ENCODE measurements around the gene PALLD.

Gene PALLD

DNA sequence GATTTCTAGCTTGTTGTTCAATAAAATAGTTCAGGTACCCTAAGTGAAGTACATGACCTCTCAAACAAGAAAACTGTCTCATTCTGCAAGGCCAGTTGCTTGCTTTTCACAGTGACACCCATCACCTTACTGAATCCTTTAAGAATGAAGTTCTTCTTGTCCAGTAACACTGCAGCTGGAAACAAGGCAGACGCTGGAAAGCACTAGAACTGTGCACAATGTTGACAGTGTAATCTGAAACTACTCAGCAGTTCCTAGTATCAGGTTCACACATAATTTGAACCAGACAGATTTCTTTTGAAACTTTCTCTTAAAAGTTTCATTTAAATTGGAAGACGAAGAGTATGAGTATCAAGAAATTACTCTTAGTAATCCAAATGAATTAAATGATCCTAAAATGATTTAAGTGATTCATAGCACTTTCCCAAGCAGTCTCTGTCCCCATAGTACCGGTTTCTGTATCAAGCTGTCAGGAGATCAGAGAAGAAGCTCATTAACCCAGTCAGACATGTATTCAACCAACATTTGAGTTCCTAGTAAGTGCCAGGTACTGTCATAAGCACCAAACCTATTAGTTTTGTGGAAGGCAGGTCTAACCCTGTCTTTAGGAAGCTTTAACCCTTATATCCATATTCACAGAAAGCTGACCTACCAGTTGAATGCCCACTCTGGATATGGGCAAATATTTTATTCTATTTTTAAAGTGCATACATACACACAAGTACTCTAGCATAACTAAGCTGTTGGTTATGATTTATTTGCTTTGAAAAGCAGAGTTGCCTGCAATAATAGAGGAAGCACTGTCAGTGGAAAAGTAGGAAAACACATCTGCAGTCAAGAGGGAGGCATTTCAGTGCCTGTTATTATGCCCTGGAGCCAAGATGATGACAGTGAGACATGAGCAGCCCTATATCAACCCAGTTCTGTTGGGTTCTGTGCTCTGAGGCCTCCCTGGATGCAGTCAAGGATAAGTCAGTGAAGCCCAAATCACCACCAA is 63.6 kb downstream of the PALLD start:
- DNase-seq = no peak

DNA sequence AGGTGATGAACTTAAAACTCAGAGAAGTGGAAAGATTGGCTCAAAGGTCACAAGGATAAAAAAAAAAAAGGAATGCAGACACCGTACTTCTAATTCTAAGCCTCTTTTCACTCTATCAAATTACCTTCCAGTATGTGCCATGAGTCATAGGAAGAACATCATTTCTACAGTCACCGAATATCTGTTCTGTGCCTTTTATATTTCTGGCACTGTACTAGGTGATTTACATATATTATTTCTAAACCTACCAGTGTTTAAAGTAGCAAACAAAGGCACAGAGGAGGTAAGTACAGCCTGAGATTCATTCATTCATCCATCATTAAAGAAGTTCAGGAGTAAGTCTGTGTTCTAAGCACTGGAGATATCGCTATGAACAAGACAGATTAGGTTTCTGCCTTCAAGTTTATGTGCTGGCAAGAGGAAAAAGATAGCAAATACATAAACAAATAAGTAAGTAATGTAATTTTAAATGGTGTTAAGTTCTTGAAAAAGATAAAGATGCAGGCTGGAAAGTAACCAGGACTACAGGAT is 65.3 kb downstream of the PALLD start:
- no peak for DNase-seq

GRCh38 chr4:168564023-168564422 is 67.2 kb downstream of the PALLD start:
- no peak for DNase-seq

DNA sequence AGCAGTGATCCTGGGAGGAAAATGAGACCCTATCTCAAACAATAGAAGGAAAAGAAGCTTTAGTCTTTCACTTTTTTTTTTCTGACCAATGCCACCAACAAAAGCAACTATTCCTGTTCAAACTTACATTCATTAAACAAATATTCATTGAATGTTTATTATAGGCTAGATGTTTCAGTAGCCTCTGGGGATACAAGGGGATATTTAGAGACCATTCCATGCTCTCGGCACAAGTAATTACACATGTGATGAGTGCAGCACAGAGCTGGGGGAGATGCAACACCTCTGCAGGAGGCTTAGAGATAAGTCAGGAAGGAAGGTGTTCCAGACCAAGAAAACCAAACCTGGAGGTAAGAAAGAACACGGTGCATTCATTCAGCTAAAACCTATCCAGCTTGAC is 68.3 kb downstream of the PALLD start:
- no peak for DNase-seq

DNA sequence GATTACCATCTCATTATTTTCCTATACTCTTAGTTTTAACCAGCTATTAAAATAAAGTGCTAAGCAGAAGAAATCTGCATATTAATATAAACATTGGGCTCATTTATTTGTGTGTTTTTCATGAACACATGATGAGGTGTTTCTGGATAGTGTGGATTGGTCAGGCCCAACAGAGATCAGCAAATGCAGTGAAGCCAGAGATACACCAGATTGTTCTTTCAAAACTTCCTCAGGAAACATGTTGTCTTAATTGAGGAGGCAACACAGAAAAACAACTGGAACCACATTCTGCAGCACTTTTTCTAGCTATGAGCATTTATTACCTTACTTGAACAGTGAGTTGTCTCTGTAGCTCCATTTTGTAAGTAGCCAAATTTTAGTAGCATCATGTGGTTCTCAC is 69.9 kb downstream of the PALLD start:
- no peak for DNase-seq

- no peak for DNase-seq
These were observed 72.4 kb downstream of the PALLD start for GRCh38 chr4:168569066-168569930.

DNA sequence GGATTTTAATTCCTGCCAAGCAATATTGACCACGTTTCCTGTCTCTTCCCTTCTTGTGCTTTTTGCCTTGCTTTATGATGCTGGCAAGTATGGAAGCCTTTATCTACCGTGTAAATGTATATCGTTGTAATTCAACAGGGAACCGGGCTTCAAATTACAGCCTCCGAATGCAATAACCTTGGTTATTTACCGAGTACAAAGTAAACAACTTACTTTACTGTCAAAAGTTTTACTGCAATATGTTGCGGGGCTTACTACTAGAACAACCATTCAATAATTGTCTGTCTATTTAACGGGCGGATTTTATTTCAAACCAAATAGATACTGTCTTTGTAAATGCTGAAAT is 73.1 kb downstream of the PALLD start:
- DNase-seq = no peak

- no peak for DNase-seq
These were observed 73.6 kb downstream of the PALLD start for GRCh38 chr4:168570466-168570865.

DNA sequence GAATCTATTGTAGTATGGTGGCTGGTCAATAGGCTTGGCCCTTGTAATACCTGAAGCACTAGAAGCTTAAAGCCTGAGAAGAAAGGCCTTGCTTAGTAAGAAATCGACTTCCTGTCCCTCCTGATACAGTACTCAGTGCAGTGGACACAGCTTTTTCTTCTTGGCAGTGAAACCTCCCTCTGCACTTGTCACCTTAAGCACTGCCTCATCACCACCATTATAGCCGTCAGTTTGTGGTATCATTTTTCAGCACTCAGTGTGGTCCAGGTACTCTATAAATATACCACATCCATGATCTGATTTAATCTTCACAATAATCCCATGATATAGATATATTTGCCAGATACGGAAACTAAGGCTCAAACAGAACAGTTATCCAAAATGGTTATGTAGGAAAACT is 75.2 kb downstream of the PALLD start:
- no peak for DNase-seq

GRCh38 chr4:168573870-168574269 is 77.0 kb downstream of the PALLD start:
- DNase-seq = no peak

DNA sequence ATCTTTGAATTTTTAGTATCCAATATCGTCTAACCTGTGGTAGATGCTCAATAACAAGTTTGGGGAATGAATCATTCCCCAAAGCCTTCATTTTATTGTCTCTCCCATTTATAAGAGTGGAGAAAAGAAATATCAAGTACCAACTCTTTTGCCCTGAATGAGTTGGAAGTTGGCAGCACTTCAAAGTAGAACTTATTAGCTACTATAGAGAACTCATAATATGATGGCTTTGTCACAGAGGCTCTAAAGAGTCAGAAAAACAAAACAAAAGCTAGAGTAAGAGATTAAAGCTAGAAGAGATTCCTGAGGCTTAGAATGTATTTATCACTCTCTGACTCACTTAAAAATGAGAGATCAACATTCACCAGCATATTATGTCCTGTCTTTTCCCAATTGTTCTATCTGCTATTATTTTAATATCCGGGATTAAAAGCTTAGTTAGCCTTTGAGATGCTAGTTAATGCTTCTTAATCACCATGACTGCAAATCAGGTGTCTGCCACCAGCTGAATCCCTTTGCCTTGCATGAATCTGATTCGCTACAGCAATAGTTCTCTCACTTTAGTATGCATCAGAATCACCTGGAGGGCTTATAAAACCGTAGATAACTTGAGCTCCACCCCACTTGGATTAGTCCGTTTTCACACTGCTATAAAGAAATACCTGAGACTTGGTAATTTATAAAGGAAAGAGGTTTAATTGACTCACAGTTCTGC is 77.9 kb downstream of the PALLD start:
- no peak for DNase-seq

GRCh38 chr4:168575473-168575872 is 78.6 kb downstream of the PALLD start:
- DNase-seq = no peak

DNA sequence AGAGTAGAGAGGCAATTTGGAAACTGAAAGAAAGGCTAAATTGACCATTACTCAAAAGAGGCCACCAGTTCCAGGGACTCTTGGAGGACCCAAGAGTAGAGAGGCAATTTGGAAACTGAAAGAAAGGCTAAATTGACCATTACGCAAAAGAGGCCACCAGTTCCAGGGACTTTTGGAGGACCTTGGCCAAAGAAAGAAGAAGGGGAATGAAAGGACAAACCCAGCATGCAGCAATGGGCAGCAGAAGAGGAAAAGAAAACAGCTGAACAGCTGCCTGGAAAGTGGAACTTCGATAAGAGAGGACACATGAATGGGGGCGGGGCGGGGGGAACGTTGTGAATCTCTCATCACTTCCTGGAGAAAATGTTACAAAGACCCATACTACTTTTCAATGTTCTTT is 80.8 kb downstream of the PALLD start:
- DNase-seq = no peak

GRCh38 chr4:168580228-168580627 is 83.4 kb downstream of the PALLD start:
- no peak for DNase-seq

GRCh38 chr4:168584321-168584771 is 87.5 kb downstream of the PALLD start:
- DNase-seq = no peak

GRCh38 chr4:168585168-168586091 is 88.6 kb downstream of the PALLD start:
- DNase-seq = no peak

- no peak for DNase-seq
These were observed 90.1 kb downstream of the PALLD start for GRCh38 chr4:168586926-168587325.

GRCh38 chr4:168587411-168588125 is 90.7 kb downstream of the PALLD start:
- no peak for DNase-seq

GRCh38 chr4:168588916-168589531 is 92.2 kb downstream of the PALLD start:
- no peak for DNase-seq

DNA sequence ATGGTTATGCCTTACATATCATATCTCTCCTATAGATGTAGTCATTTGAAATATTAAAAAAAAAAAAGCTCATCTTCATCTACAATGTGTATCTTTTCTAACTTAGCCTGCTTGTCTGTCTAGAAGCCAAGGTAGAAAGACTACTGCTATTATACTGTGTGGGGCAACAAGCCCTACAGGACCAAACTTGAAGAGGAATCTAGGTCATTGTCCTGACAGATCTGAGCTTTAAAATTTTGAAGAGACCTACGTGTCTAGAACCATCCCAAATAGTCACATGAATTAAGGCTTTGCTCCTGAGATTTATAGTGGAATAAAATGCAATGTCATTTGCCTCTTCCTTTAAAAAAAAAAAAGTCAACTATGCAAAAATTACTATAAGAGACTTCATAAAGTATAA is 95.8 kb downstream of the PALLD start:
- no peak for DNase-seq

- no peak for DNase-seq
These were observed 96.5 kb downstream of the PALLD start for GRCh38 chr4:168593399-168593798.

Measured in stimulated activated naive CD4-positive, alpha-beta T cell (primary cell).